ENCODE data around the gene ANKS1B. TPM values are rescaled to one million over a fixed set of nuclear protein-coding genes. Genes with fewer than 3 reads are reported as not detected.

Gene ANKS1B
- total RNA-seq, 1 experiment from 2014 or later: 9.7 TPM

DNA sequence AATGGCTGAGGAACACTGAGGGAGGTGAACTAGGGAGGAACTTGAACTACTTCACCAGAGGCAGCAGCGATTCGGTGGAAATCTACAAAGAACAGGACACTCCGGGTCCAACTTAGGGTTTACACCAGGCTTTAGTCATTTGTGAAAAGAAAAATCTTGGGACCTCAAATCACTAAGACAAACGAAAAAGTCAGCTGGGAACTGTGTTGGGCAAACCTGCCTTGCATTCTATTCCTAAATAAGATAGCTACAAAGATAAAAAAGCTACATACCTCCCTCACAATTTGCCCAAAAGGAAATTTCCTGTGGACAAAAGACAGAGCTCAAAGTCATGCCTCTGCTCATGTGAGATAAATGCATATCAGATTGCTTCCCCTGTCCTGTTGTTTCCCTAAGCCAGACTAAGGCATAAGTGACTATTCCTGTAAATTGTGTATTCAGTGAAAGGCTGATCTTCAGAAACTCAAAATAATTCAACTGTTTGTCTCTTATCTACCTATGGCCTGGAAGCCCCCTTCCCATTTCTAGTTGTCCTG lies 1233.1 kb downstream of the ANKS1B start:
- TF ChIP-seq TCF7L2 (IDR thresholded peaks at IDR 0.05; ENCODE audit: low read depth, low read length): no peak
- no peak for TF ChIP-seq CTCF (IDR thresholded peaks at IDR 0.05)
- no peak for TF ChIP-seq POLR2AphosphoS5 (IDR thresholded peaks at IDR 0.05; ENCODE audit: low read depth, low read length)
- no peak for TF ChIP-seq SIN3A (IDR thresholded peaks at IDR 0.05; ENCODE audit: borderline replicate concordance, insufficient read depth, low read depth, low read length)
- no peak for TF ChIP-seq REST (IDR thresholded peaks at IDR 0.05; ENCODE audit: insufficient read depth in 1 of 2, low read depth in 2 of 2, low read length in 1 of 2)
- Histone ChIP-seq H3K4me3 (ENCODE audit: low read depth in 2 of 2, low read length in 2 of 2) (no peak overlapping the region), H3K27me3 (ENCODE audit: control insufficient read depth, insufficient read depth, low read length) (no peaks in the 10 kb centered on the region), H3K4me1 (ENCODE audit: control insufficient read depth, insufficient read depth, low read length) (peaks cover 5% of the 10 kb centered on the region), H3K27ac (ENCODE audit: low read length) (no peak overlapping the region), H3K36me3 (ENCODE audit: control insufficient read depth, insufficient read depth, low read length) (no peaks in the 10 kb centered on the region), H3K9me3 (ENCODE audit: control insufficient read depth, insufficient read depth, low read depth, low read length) (no peaks in the 10 kb centered on the region)
- CTCF ChIA-PET: interaction anchor here (0.6 kb wide), 1 partner anchor 247 kb away, joined by 3 read pairs; no protein-coding TSS in a partner anchor
- no peak for ATAC-seq
- no peak for DNase-seq (ENCODE audit: low read depth, low spot score)
- no TSS peak for BruUV-seq (replicated peaks)
- intact Hi-C loops (cut with micrococcal nuclease; ENCODE audit: unreplicated experiment) (no loop called here), in situ Hi-C loops (cut with HindIII; ENCODE audit: low pct_unique_long_range_greater_than_20kb, low sequenced_read_pairs) (no loop called here)
- POLR2A ChIA-PET: interaction anchor here (0.7 kb wide), 1 partner anchor 8 kb away, joined by 3 read pairs; no protein-coding TSS in a partner anchor

DNA sequence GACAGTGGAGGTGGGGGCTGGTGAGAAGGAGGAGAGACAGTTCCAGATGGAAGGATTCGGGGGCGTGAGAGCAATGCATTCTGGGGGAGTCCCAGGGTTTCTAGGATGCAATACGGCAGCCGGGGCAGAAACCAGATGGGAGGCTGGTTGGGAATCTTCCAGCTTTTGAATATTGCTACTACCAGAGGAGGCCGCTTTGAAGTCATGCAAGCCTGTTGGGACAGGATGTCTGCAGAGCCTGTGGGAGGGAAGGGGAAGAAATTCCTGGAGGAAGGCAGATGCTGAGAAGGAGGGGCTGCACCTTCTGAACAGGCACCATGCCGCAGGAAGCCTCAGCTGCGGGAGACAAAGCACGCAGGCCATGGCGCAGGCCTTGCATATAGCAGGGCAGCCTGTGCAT lies 1234.2 kb downstream of the ANKS1B start:
- Histone ChIP-seq H3K27me3 (ENCODE audit: control insufficient read depth, insufficient read depth, low read length) (no peaks in the 10 kb centered on the region), H3K27ac (ENCODE audit: low read length) (no peak overlapping the region), H3K36me3 (ENCODE audit: control insufficient read depth, insufficient read depth, low read length) (no peaks in the 10 kb centered on the region), H3K4me1 (ENCODE audit: control insufficient read depth, insufficient read depth, low read length) (peaks cover 5% of the 10 kb centered on the region), H3K4me3 (ENCODE audit: low read depth in 2 of 2, low read length in 2 of 2) (no peak overlapping the region), H3K9me3 (ENCODE audit: control insufficient read depth, insufficient read depth, low read depth, low read length) (no peaks in the 10 kb centered on the region)
- no TSS peak for BruUV-seq (replicated peaks)
- CTCF ChIA-PET: interaction anchor here (0.6 kb wide), 1 partner anchor 252 kb away, joined by 3 read pairs; no protein-coding TSS in a partner anchor
- intact Hi-C loops (cut with micrococcal nuclease; ENCODE audit: unreplicated experiment): no loop called here
- POLR2A ChIA-PET: no interaction called here
- TF ChIP-seq TCF7L2 (IDR thresholded peaks at IDR 0.05; ENCODE audit: low read depth, low read length): no peak
- no peak for TF ChIP-seq POLR2AphosphoS5 (IDR thresholded peaks at IDR 0.05; ENCODE audit: low read depth, low read length)
- TF ChIP-seq REST (IDR thresholded peaks at IDR 0.05; ENCODE audit: insufficient read depth in 1 of 2, low read depth in 2 of 2, low read length in 1 of 2): no peak
- TF ChIP-seq SIN3A (IDR thresholded peaks at IDR 0.05; ENCODE audit: borderline replicate concordance, insufficient read depth, low read depth, low read length): no peak
- TF ChIP-seq CTCF (IDR thresholded peaks at IDR 0.05): no peak
- in situ Hi-C loops (cut with HindIII; ENCODE audit: low pct_unique_long_range_greater_than_20kb, low sequenced_read_pairs): no loop called here
- no peak for ATAC-seq
- DNase-seq (ENCODE audit: low read depth, low spot score): no peak
